Osteoblast (primary cell): ENCODE data around the gene EPHA4. TPM values are rescaled to one million over a fixed set of nuclear protein-coding genes. Genes with fewer than 3 reads are reported as not detected.

ENCODE experiments used
- DNase-seq: peaks from one replicate; pipeline ENCODE4 v3.0.0; 2011; ENCODE audit warnings: low spot score, mixed read lengths; ENCODE audit not compliant: insufficient read length; ENCODE audit errors: missing footprints
- H2AFZ ChIP-seq: 2 replicates; pipeline ENCODE4 v1.6.0; 2011; ENCODE audit warnings: mild to moderate bottlenecking, low read length
- H3K27ac ChIP-seq: 2 replicates; pipeline ENCODE4 v1.5.1; 2011; ENCODE audit warnings: mild to moderate bottlenecking, low read depth, low read length, moderate library complexity
- H3K27me3 ChIP-seq: 2 replicates; pipeline ENCODE4 v1.6.0; 2012; ENCODE audit warnings: mild to moderate bottlenecking, control low read depth, inconsistent platforms, low read length, moderate library complexity; ENCODE audit not compliant: insufficient read depth
- H3K36me3 ChIP-seq: 2 replicates; pipeline ENCODE4 v1.5.1; 2011; ENCODE audit warnings: mild to moderate bottlenecking, low read length, control low read depth, moderate library complexity; ENCODE audit not compliant: insufficient read depth
- H3K4me1 ChIP-seq: 2 replicates; pipeline ENCODE4 v1.5.1; 2011; ENCODE audit warnings: mild to moderate bottlenecking, low read length, control low read depth, moderate library complexity; ENCODE audit not compliant: insufficient read depth
- H3K4me2 ChIP-seq: 2 replicates; pipeline ENCODE4 v1.6.0; 2011; ENCODE audit warnings: mild to moderate bottlenecking, low read length; ENCODE audit not compliant: insufficient read depth
- H3K4me3 ChIP-seq: fragments of 200-600 bp; sonication (generic); 3 replicates; pipeline ENCODE4 v1.5.1; 2012; ENCODE audit warnings: mild to moderate bottlenecking, low read length, inconsistent platforms; ENCODE audit not compliant: insufficient read depth
- H3K79me2 ChIP-seq: 2 replicates; pipeline ENCODE4 v1.6.0; 2012; ENCODE audit warnings: mild to moderate bottlenecking, low read length, control low read depth, inconsistent platforms; ENCODE audit not compliant: insufficient read depth
- H3K9me3 ChIP-seq: 2 replicates; pipeline ENCODE4 v1.5.1; 2011; ENCODE audit warnings: low read depth, low read length, control low read depth
- H4K20me1 ChIP-seq: 2 replicates; pipeline ENCODE4 v1.6.0; 2012; ENCODE audit warnings: mild to moderate bottlenecking, low read length, control low read depth; ENCODE audit not compliant: insufficient read depth
- total RNA-seq: library from RNA; depleted of rRNA; stranded (reverse); fragments of >200 nt; gene quantifications from 2 replicates; pipeline ENCODE4 v1.2.3, GENCODE V29; 2012
- TF ChIP-seq, protein P1 (sequence below): IDR thresholded peaks from 2 replicates; pipeline ENCODE4 v1.5.1; 2011; ENCODE audit warnings: mild to moderate bottlenecking, low read depth, low read length, moderate library complexity; ENCODE audit errors: extremely low read depth

EPHA4 gene
- total RNA-seq, 1 donor = 15.9 TPM

DNA sequence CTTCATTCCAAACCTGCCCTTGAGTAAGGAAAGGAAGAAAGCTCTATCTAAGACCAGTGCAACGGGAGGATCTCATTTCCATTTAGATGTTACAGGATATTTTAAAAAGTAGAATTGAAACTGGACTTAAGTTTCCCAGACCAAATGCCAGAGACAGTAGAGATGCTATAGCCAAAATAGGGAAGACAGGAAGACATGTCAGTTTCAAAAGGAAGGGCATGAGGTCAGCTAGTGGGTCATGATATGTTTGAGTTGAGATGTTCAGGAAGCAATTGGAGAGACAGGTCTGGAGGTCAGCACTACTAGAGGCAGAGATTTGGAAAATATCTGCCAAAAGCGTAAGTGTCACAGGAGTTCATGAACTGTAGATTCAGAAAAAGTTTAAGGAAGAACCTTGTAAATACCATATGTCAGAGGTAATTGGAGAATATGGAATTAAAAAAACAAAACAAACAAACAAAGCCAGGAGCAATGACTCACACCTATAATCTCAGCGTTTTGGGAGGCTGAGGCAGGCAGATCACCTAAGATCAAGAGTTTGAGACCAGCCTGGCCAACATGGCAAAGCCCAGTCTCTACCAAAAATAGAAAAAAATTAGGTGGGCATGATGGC, 50.8 kb downstream of the EPHA4 start:
- H3K79me2 ChIP-seq = no peaks in the 10 kb centered on the region

DNA sequence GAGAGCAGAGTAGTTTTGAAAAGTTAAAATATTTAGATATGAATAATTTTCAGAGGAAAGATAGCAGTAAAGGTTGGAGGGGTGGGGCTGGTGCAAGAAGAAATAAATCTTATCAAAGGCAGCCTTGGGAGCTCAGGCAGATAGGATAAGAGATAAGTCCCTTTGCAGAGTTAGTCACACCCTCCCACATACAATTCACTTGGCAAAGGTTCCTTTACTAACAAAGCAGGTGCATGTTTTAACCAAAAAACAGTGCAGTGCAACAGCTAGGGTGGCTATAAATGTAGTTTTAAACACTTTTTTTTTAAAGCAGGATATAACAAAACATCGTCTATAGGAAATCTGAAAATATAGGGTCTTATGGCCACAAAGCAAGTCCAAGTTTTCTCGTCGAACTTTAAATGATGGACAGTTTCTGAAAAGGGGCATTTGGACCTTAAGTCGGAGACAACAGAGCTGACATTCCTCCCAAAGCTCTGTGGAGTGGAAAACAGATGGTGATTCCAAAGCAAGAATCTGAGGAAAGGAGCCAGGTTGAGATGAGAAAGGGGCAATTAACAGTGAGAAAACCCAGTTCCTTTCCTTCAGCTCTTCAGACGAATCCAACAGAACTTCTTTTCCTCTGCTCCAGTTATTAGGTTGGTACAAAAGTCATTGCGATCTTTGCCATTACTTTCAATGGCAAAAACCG, 53.0 kb downstream of the EPHA4 start:
- Histone ChIP-seq H3K4me3 (no peak overlapping the region), H3K36me3 (no peaks in the 10 kb centered on the region), H3K9me3 (no peaks in the 10 kb centered on the region), H3K4me1 (peaks cover 4% of the 10 kb centered on the region), H2AFZ (no peak overlapping the region), H3K4me2 (no peak overlapping the region), H3K79me2 (no peaks in the 10 kb centered on the region), H4K20me1 (no peaks in the 10 kb centered on the region), H3K27me3 (no peaks in the 10 kb centered on the region), H3K27ac (no peak overlapping the region)
- TF ChIP-seq, protein P1, sequence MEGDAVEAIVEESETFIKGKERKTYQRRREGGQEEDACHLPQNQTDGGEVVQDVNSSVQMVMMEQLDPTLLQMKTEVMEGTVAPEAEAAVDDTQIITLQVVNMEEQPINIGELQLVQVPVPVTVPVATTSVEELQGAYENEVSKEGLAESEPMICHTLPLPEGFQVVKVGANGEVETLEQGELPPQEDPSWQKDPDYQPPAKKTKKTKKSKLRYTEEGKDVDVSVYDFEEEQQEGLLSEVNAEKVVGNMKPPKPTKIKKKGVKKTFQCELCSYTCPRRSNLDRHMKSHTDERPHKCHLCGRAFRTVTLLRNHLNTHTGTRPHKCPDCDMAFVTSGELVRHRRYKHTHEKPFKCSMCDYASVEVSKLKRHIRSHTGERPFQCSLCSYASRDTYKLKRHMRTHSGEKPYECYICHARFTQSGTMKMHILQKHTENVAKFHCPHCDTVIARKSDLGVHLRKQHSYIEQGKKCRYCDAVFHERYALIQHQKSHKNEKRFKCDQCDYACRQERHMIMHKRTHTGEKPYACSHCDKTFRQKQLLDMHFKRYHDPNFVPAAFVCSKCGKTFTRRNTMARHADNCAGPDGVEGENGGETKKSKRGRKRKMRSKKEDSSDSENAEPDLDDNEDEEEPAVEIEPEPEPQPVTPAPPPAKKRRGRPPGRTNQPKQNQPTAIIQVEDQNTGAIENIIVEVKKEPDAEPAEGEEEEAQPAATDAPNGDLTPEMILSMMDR = no peak
- DNase-seq = no peak

More for the DNA sequence above, 50.8 kb downstream of the EPHA4 start:
- peaks cover 4% of the 10 kb centered on the region for H3K4me1 ChIP-seq
- no peaks in the 10 kb centered on the region for H4K20me1 ChIP-seq
- H3K27ac ChIP-seq = no peak overlapping the region
- no peak overlapping the region for H2AFZ ChIP-seq
- no peak for DNase-seq
- TF ChIP-seq, protein P1 = no peak
- no peak overlapping the region for H3K4me3 ChIP-seq
- H3K9me3 ChIP-seq = no peaks in the 10 kb centered on the region
- H3K27me3 ChIP-seq = no peaks in the 10 kb centered on the region
- H3K36me3 ChIP-seq = no peaks in the 10 kb centered on the region
- H3K4me2 ChIP-seq = no peak overlapping the region

DNA sequence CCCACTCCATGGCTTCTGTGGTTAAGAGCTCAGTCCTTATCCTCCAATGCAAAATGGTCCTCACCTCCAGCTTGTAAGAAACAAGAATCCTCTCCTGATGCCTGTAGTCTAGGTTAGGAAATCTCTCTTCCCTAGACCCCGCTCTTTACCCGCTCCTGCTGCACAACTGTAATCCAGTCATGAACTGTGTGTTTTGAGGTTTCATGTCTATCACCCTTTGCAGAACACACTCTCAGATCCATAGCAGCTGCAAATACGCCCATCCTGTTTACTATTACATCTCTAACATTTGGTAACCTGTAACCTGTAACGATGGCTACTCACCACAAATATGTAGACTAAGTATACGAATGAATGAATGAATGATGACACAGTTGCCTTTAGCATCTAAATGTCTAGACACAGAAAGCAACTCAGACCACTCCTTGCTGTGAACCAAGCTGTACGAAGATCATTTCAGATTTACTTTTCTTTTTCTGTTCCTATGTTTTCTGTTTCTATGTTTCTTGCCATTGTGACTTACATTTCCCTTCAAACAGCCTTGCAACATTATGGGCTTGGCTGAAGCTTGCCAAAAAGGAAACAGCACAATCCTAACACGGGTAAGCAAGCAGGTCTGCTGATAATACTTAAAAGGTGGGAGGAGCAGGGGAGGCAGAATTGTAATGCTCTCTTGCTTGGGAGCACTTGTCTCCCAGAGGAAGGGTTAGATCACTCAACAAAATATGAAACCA, 53.7 kb downstream of the EPHA4 start:
- Histone ChIP-seq H3K27ac (no peak overlapping the region), H3K4me3 (no peak overlapping the region), H3K27me3 (no peaks in the 10 kb centered on the region), H3K4me2 (no peak overlapping the region), H3K4me1 (peaks cover 4% of the 10 kb centered on the region), H3K9me3 (no peaks in the 10 kb centered on the region), H3K79me2 (no peaks in the 10 kb centered on the region), H3K36me3 (no peaks in the 10 kb centered on the region), H4K20me1 (no peaks in the 10 kb centered on the region), H2AFZ (no peak overlapping the region)
- TF ChIP-seq, protein P1 = no peak
- DNase-seq = no peak

DNA sequence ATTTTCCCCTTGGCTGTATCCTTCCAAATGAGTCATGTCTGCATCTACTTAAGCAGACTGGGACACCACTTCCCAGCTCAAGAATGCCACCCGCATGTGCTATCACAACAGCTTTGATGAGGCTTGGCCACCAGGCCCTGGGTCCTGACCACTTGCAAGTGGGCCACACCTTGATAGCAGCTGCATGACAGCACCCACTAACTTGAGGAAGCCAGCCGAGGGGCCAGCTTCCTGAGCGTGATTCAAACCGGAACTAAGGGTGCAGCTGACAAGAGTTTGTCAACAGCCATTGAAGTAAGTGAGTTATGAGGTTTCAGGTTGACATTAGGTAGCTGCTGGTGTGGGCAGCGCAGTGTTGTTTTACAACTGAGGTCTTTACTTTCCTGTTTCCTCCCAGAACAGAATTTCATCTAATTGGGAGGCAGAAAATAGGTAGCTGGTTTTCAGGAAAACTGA, 54.4 kb downstream of the EPHA4 start:
- Histone ChIP-seq H3K4me3 (no peak overlapping the region), H3K9me3 (no peaks in the 10 kb centered on the region), H3K36me3 (no peaks in the 10 kb centered on the region), H3K4me1 (peaks cover 4% of the 10 kb centered on the region), H3K27ac (no peak overlapping the region), H3K4me2 (no peak overlapping the region), H3K27me3 (no peaks in the 10 kb centered on the region), H3K79me2 (no peaks in the 10 kb centered on the region), H4K20me1 (no peaks in the 10 kb centered on the region), H2AFZ (no peak overlapping the region)
- DNase-seq = no peak
- TF ChIP-seq, protein P1 = no peak
